HEK293 (cell line): ENCODE data around the gene RAB3C.

Source experiments
- CTCF ChIA-PET: fragments of 350-600 bp; formaldehyde crosslinking; extraction: SDS; loops from one replicate; lab custom pipeline; 2021; ENCODE audit warnings: antibody characterized with exemption; lab: Yijun Ruan, JAX
- POLR2A ChIA-PET: fragments of 300-600 bp; formaldehyde crosslinking; extraction: SDS; loops from one replicate; lab custom pipeline; 2020; ENCODE audit warnings: antibody characterized with exemption, inconsistent platforms; lab: Yijun Ruan, JAX
- H3K27ac ChIP-seq: fragments of 200-500 bp; sonication (Bioruptor generic); 2 replicates; pipeline ENCODE4 v1.5.1; 2014; ENCODE audit warnings: low read depth, low read length, control low read depth, inconsistent platforms; ENCODE audit errors: extremely low read depth
- H3K36me3 ChIP-seq, 2 experiments: fragments of 200-500 bp in 1 of 2; sonication (Bioruptor generic) in 1 of 2; 1 replicate in 1 of 2; 2 replicates in 1 of 2; pipeline ENCODE4 v1.5.1; 2014 to 2017; ENCODE audit warnings: inconsistent platforms in 2 of 2, low read length in 2 of 2; ENCODE audit not compliant: control insufficient read depth in 2 of 2, insufficient read depth in 1 of 2
- H3K4me1 ChIP-seq: fragments of 200-500 bp; sonication (Bioruptor generic); 2 replicates; pipeline ENCODE4 v1.5.1; 2014; ENCODE audit warnings: mild to moderate bottlenecking, low read length, inconsistent platforms; ENCODE audit not compliant: control insufficient read depth, insufficient read depth
- H3K4me3 ChIP-seq: 2 replicates; pipeline ENCODE4 v1.5.1; 2011; ENCODE audit warnings: low read depth, mild to moderate bottlenecking, control low read depth, low read length, moderate library complexity
- H3K9me3 ChIP-seq: fragments of 200-500 bp; sonication (Bioruptor generic); 2 replicates; pipeline ENCODE4 v1.5.1; 2014; ENCODE audit warnings: low read depth, low read length, inconsistent platforms; ENCODE audit not compliant: control insufficient read depth, insufficient read depth
- GFI1B ChIP-seq: fragments of 450-650 bp; formaldehyde crosslinking; IDR thresholded peaks from 2 replicates; pipeline ENCODE4 v1.5.1; 2016; ENCODE audit warnings: missing biosample characterization, missing genetic modification characterization
- KLF8 ChIP-seq: fragments of 450-650 bp; formaldehyde crosslinking; IDR thresholded peaks from 2 replicates; pipeline ENCODE4 v1.5.1; 2016; ENCODE audit warnings: missing biosample characterization, missing genetic modification characterization
- SCRT2 ChIP-seq: fragments of 450-650 bp; formaldehyde crosslinking; IDR thresholded peaks from 2 replicates; pipeline ENCODE4 v1.5.1; 2016; ENCODE audit warnings: missing biosample characterization, missing genetic modification characterization
- TCF7L2 ChIP-seq: IDR thresholded peaks from 2 replicates; pipeline ENCODE4 v1.6.1; 2011; ENCODE audit warnings: low read depth, mild to moderate bottlenecking, inconsistent platforms, low read length, moderate library complexity, borderline replicate concordance
- YY2 ChIP-seq: fragments of 450-650 bp; formaldehyde crosslinking; IDR thresholded peaks from 2 replicates; pipeline ENCODE4 v1.5.1; 2016; ENCODE audit warnings: missing biosample characterization, missing genetic modification characterization
- ZNF16 ChIP-seq: fragments of 450-650 bp; formaldehyde crosslinking; IDR thresholded peaks from 2 replicates; pipeline ENCODE4 v1.5.1; 2016; ENCODE audit warnings: low read depth, missing biosample characterization, missing genetic modification characterization
- ZNF202 ChIP-seq: fragments of 450-650 bp; formaldehyde crosslinking; IDR thresholded peaks from 2 replicates; pipeline ENCODE4 v1.5.1; 2016; ENCODE audit warnings: missing biosample characterization, missing genetic modification characterization, borderline replicate concordance
- ZNF292 ChIP-seq: fragments of 450-650 bp; formaldehyde crosslinking; IDR thresholded peaks from 2 replicates; pipeline ENCODE4 v1.5.1; 2016; ENCODE audit warnings: low read depth, missing biosample characterization, missing genetic modification characterization, borderline replicate concordance
- ZNF341 ChIP-seq: fragments of 450-650 bp; formaldehyde crosslinking; IDR thresholded peaks from 2 replicates; pipeline ENCODE4; 2016; ENCODE audit warnings: low read depth, missing biosample characterization, missing genetic modification characterization
- ZNF549 ChIP-seq: fragments of 450-650 bp; IDR thresholded peaks from 2 replicates; pipeline ENCODE4 v1.5.1; 2018; ENCODE audit warnings: missing biosample characterization, missing genetic modification characterization, mild to moderate bottlenecking, inconsistent platforms, moderate library complexity
- ZNF654 ChIP-seq: fragments of 450-650 bp; formaldehyde crosslinking; IDR thresholded peaks from 2 replicates; pipeline ENCODE4 v1.5.1; 2016; ENCODE audit warnings: low read depth, missing biosample characterization, missing genetic modification characterization
- ZNF658 ChIP-seq: fragments of 450-650 bp; formaldehyde crosslinking; IDR thresholded peaks from 2 replicates; pipeline ENCODE4; 2016; ENCODE audit warnings: missing biosample characterization, missing genetic modification characterization
- ZNF776 ChIP-seq: fragments of 450-650 bp; formaldehyde crosslinking; IDR thresholded peaks from 2 replicates; pipeline ENCODE4 v1.5.0; 2017; ENCODE audit warnings: missing biosample characterization, missing genetic modification characterization, borderline replicate concordance
- TF ChIP-seq, protein P1 (sequence below): fragments of 450-650 bp; formaldehyde crosslinking; IDR thresholded peaks from 2 replicates; pipeline ENCODE4 v1.5.1; 2017; ENCODE audit warnings: missing biosample characterization, missing genetic modification characterization
- TF ChIP-seq, protein P2 (sequence below): fragments of 450-650 bp; formaldehyde crosslinking; IDR thresholded peaks from 2 replicates; pipeline ENCODE4 v1.5.1; 2016; ENCODE audit warnings: missing biosample characterization, missing genetic modification characterization
- TF ChIP-seq, protein P3 (sequence below): fragments of 450-650 bp; formaldehyde crosslinking; IDR thresholded peaks from 2 replicates; pipeline ENCODE4; 2016; ENCODE audit warnings: missing biosample characterization, missing genetic modification characterization
- TF ChIP-seq, protein P4 (sequence below): fragments of 450-650 bp; formaldehyde crosslinking; IDR thresholded peaks from 2 replicates; pipeline ENCODE4 v1.5.1; 2016; ENCODE audit warnings: missing biosample characterization, missing genetic modification characterization

The RAB3C gene

DNA sequence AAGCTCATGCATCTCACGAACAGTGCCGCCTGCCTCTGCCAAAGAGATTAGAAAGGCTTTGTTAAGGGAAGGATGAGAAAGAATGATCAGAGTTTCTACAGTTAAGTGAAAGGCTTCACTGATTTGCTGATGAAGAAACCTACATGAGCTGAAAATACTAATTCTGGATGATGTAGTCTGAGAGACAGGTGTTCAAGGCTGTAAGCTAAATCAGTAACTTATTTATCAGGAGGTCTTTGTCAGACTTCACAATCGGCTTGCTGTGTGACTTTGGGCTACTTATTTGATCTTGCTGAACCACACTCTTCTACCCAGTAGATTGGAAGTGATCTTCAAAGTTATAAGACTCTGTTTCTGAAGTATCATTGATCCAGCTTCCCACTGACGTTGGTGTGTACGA lies 264.2 kb downstream of the RAB3C start (continued):
- TF ChIP-seq, protein P1, sequence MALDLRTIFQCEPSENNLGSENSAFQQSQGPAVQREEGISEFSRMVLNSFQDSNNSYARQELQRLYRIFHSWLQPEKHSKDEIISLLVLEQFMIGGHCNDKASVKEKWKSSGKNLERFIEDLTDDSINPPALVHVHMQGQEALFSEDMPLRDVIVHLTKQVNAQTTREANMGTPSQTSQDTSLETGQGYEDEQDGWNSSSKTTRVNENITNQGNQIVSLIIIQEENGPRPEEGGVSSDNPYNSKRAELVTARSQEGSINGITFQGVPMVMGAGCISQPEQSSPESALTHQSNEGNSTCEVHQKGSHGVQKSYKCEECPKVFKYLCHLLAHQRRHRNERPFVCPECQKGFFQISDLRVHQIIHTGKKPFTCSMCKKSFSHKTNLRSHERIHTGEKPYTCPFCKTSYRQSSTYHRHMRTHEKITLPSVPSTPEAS (tag by site-specific recombination), result no peak
- TF ChIP-seq ZNF202 (tag by site-specific recombination) (no peak), ZNF549 (tag by site-specific recombination) (no peak), ZNF292 (no peak), YY2 (tag by site-specific recombination) (no peak)
- TF ChIP-seq, protein P2, sequence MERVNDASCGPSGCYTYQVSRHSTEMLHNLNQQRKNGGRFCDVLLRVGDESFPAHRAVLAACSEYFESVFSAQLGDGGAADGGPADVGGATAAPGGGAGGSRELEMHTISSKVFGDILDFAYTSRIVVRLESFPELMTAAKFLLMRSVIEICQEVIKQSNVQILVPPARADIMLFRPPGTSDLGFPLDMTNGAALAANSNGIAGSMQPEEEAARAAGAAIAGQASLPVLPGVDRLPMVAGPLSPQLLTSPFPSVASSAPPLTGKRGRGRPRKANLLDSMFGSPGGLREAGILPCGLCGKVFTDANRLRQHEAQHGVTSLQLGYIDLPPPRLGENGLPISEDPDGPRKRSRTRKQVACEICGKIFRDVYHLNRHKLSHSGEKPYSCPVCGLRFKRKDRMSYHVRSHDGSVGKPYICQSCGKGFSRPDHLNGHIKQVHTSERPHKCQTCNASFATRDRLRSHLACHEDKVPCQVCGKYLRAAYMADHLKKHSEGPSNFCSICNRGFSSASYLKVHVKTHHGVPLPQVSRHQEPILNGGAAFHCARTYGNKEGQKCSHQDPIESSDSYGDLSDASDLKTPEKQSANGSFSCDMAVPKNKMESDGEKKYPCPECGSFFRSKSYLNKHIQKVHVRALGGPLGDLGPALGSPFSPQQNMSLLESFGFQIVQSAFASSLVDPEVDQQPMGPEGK (tag by site-specific recombination), result no peak

DNA sequence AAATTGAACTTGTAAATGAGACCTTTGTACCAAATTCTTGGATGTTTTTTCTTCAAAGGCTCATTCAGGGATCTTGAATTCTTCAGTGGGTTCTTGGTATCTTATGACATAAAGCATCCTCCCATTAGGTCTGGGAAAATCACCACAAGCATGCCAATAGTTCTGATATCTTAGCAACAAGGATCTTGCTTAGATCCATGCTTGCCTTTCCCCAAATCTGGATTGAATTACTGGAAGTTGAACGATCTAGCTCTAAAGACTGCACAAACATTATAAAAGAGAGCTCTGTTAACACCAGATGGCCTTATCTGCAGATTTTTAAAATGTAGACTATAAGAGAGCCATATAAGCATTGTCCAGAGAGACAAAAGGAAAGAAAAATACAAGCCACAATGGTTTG lies 266.3 kb downstream of the RAB3C start:
- TF ChIP-seq ZNF658 (no peak), ZNF776 (tag by site-specific recombination) (no peak), ZNF16 (tag by site-specific recombination) (no peak), GFI1B (tag by site-specific recombination) (no peak), ZNF292 (no peak)
- TF ChIP-seq, protein P3, sequence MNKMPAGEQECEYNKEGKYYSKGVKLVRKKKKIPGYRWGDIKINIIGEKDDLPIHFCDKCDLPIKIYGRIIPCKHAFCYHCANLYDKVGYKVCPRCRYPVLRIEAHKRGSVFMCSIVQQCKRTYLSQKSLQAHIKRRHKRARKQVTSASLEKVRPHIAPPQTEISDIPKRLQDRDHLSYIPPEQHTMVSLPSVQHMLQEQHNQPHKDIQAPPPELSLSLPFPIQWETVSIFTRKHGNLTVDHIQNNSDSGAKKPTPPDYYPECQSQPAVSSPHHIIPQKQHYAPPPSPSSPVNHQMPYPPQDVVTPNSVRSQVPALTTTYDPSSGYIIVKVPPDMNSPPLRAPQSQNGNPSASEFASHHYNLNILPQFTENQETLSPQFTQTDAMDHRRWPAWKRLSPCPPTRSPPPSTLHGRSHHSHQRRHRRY (tag by site-specific recombination), result no peak
- TF ChIP-seq, all 188 proteins: peak for 0
- POLR2A ChIA-PET, result no interaction called here
- CTCF ChIA-PET, result interaction anchor here (0.7 to 9.1 kb wide), 14 partner anchors 8 to 1551 kb away, joined by 3 to 118 read pairs (median 5); no protein-coding TSS in a partner anchor
- H3K9me3 ChIP-seq, result no peaks in the 10 kb centered on the region
- no peak overlapping the region for H3K27ac ChIP-seq
- H3K36me3 ChIP-seq, result no peaks in the 10 kb centered on the region
- H3K4me3 ChIP-seq, result no peak overlapping the region
- H3K4me1 ChIP-seq, result peaks cover 2% of the 10 kb centered on the region; the same call in 1 of the 2 replicates

DNA sequence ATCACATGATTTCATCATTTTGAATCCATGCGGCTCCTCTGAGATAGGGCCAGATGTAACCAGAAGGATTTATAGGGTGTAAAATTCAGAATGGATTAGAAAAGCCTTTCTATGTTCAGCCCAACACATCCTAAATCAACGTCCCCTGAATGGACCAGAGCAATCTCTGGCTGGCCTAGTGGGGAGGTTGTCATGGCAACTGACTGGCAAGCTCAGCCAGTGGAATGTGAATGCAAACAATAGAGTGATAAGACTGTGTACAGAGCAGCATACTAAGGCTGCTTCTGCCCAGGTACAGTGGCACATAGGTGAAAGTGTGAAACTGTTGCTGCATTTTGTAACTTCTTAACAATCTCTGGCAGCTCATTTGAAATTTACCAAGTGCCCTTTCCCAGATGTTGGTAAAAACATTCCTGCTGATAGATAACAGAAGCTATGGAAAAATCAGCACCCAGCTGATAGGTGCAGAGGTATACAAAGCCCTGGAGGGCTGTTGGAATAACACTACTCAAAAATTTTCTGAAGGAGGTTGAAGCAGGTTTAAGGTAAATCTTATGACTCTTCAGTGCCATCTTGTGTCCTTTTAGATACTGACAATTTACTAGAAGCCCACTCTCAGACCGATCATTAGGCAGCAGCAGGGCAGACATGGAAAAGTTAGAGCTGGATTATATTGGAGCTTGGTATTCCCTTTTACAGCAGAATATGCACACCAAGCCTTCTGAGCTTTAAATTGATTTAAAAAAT lies 267.2 kb downstream of the RAB3C start:
- ChIA-PET CTCF (interaction anchor here (0.5 to 9.1 kb wide), 39 partner anchors 9 to 1552 kb away, joined by 3 to 118 read pairs (median 4); no protein-coding TSS in a partner anchor), POLR2A (interaction anchor here (0.6 kb wide), 1 partner anchor 965 kb away, joined by 3 read pairs; no protein-coding TSS in a partner anchor)
- no peak overlapping the region for H3K27ac ChIP-seq
- no peak overlapping the region for H3K4me3 ChIP-seq
- H3K36me3 ChIP-seq, result no peaks in the 10 kb centered on the region
- peaks cover 2% of the 10 kb centered on the region; the same call in 1 of the 2 replicates for H3K4me1 ChIP-seq
- H3K9me3 ChIP-seq, result no peaks in the 10 kb centered on the region
- TF ChIP-seq ZNF341 (tag by site-specific recombination) (peak; percentile 36; the same call in 1 of the 2 replicates), ZNF654 (tag by site-specific recombination) (peak; percentile 87), SCRT2 (peak; percentile 65; the same call in 1 of the 2 replicates), TCF7L2 (no peak), KLF8 (tag by site-specific recombination) (no peak)
- TF ChIP-seq, protein P4, sequence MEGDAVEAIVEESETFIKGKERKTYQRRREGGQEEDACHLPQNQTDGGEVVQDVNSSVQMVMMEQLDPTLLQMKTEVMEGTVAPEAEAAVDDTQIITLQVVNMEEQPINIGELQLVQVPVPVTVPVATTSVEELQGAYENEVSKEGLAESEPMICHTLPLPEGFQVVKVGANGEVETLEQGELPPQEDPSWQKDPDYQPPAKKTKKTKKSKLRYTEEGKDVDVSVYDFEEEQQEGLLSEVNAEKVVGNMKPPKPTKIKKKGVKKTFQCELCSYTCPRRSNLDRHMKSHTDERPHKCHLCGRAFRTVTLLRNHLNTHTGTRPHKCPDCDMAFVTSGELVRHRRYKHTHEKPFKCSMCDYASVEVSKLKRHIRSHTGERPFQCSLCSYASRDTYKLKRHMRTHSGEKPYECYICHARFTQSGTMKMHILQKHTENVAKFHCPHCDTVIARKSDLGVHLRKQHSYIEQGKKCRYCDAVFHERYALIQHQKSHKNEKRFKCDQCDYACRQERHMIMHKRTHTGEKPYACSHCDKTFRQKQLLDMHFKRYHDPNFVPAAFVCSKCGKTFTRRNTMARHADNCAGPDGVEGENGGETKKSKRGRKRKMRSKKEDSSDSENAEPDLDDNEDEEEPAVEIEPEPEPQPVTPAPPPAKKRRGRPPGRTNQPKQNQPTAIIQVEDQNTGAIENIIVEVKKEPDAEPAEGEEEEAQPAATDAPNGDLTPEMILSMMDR (tag by site-specific recombination), result peak; percentile 42
